ENCODE results near the gene SMCHD1.

Gene SMCHD1

GRCh38 chr18:2853173-2853925 is 197.8 kb downstream of the SMCHD1 start:
- no peak for DNase-seq (ENCODE audit: low read depth)

- no peak for DNase-seq (ENCODE audit: low read depth)
These were observed 198.6 kb downstream of the SMCHD1 start for GRCh38 chr18:2853926-2854664.

Data from stimulated activated CD8-positive, alpha-beta memory T cell treated with anti-CD3 and anti-CD28 coated beads, Interleukin-12 subunit alpha, Interleukin-12 subunit beta, amount 100 ng/mL, for 1 hour (primary cell).